ENCODE measurements around the gene GNGT2.

Gene GNGT2

GRCh38 chr17:49170216-49170615 lies 40.2 kb downstream of the GNGT2 start:
- no peak for DNase-seq (ENCODE audit: low read depth in 2 of 2)

- no peak for DNase-seq (ENCODE audit: low read depth in 2 of 2)
Measured at GRCh38 chr17:49168706-49169105, 41.7 kb downstream of the GNGT2 start.

GRCh38 chr17:49165143-49165542 lies 45.2 kb downstream of the GNGT2 start:
- DNase-seq (ENCODE audit: low read depth in 2 of 2) = no peak

GRCh38 chr17:49162866-49163265 lies 47.5 kb downstream of the GNGT2 start:
- DNase-seq (ENCODE audit: low read depth in 2 of 2) = no peak

GRCh38 chr17:49157784-49158183 lies 52.6 kb downstream of the GNGT2 start:
- no peak for DNase-seq (ENCODE audit: low read depth in 2 of 2)

- no peak for DNase-seq (ENCODE audit: low read depth in 2 of 2)
Measured at GRCh38 chr17:49156256-49156655, 54.1 kb downstream of the GNGT2 start.

All from stimulated activated CD8-positive, alpha-beta memory T cell treated with anti-CD3 and anti-CD28 coated beads, Interleukin-15, amount 100 ng/mL, for 48 hours (primary cell).